Measurements from ENCODE around the gene SEMA6B. TPM values are rescaled to one million over a fixed set of nuclear protein-coding genes. Genes with fewer than 3 reads are reported as not detected.

SEMA6B gene
- total and polyA plus RNA-seq, 3 donors from 2014 or later: 3.5 to 5.0 (median 4.2) TPM

DNA sequence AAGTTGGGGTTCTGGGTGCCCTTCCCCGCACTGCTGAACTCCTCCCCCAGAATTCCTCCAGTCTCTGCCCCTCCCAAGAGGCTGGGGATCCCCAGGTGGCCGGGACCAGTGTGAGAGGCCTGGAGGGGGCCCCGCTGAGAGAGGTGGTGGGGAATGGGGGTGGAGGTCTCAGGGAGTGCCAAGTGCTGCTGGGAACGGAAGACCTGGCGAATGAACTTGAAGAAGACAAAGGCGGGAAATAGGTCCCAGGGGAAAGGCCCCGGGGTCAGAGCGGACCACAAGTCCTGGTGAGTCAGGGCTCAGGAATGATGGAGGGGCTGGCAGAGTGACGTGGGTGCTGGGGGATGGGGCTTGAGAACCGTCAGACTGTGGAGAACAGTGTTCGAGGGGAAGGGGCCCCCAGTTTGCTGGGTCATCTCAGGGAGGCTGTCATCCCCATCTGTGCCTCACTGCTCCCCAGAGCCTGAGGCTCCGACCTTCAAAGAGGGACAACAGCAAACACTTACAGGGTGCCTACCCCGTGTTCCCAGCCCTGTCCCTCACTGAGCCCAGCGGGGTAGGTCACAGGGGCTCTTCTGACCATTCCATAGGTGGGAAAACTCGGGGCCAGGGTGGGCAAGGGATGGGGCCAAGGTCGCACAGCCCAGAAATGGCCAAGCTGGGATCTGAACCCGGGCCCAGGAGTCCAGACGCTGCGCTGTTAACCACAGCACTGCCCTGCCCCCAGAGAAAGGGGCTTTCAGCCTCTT lies 16.0 kb upstream of the SEMA6B start:
- intact Hi-C loops (cut with DNase I; ENCODE audit: low total_unique reads): loop anchor here (5.0 kb wide), 1 partner anchor 62 kb away; the partner anchor contains the start of gene TNFAIP8L1
- Histone ChIP-seq H3K9me3 (no peaks in the 10 kb centered on the region), H3K27ac (peak overlapping the region; percentile 11 to 36), H3K4me1 (peaks cover 6% of the 10 kb centered on the region), H3K36me3 (ENCODE audit: low read depth, missing control alignments) (no peaks in the 10 kb centered on the region), H3K4me3 (no peak overlapping the region), H3K27me3 (no peaks in the 10 kb centered on the region)
- TF ChIP-seq POLR2A (IDR thresholded peaks at IDR 0.05): no peak
- TF ChIP-seq, protein P1, sequence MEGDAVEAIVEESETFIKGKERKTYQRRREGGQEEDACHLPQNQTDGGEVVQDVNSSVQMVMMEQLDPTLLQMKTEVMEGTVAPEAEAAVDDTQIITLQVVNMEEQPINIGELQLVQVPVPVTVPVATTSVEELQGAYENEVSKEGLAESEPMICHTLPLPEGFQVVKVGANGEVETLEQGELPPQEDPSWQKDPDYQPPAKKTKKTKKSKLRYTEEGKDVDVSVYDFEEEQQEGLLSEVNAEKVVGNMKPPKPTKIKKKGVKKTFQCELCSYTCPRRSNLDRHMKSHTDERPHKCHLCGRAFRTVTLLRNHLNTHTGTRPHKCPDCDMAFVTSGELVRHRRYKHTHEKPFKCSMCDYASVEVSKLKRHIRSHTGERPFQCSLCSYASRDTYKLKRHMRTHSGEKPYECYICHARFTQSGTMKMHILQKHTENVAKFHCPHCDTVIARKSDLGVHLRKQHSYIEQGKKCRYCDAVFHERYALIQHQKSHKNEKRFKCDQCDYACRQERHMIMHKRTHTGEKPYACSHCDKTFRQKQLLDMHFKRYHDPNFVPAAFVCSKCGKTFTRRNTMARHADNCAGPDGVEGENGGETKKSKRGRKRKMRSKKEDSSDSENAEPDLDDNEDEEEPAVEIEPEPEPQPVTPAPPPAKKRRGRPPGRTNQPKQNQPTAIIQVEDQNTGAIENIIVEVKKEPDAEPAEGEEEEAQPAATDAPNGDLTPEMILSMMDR (IDR thresholded peaks at IDR 0.05): no peak
- 43 to 50% methylated on average over 15 to 19 of the region's 19 CpGs for WGBS, 2 donors
- peak; percentile 35 for DNase-seq

DNA sequence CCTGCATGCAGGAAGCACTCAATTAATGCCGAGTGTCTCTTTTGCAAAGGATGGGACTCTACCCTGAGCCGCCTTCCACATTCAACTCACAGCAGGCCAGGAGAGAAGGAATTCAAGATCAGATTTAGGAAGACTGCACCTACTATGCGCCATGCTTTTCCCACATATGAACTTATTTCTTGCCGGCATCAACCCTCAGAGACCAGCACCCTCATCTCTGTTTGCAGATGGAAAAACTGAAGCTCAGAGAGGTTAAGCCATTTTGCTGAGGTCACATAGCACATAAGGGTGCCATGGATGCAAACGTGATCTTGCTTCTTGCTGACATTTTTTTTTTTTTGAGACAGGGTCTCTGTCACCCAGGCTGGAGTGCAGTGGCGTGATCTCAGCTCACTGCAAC lies 14.2 kb upstream of the SEMA6B start:
- TF ChIP-seq, protein P1 (IDR thresholded peaks at IDR 0.05): no peak
- TF ChIP-seq POLR2A (IDR thresholded peaks at IDR 0.05): no peak
- Histone ChIP-seq H3K9me3 (no peaks in the 10 kb centered on the region), H3K36me3 (ENCODE audit: low read depth, missing control alignments) (no peaks in the 10 kb centered on the region), H3K27ac (no peak overlapping the region), H3K27me3 (no peaks in the 10 kb centered on the region), H3K4me1 (peaks cover 6% of the 10 kb centered on the region), H3K4me3 (no peak overlapping the region)
- intact Hi-C loops (cut with DNase I; ENCODE audit: low total_unique reads): no loop called here
- no peak for DNase-seq
- 86 to 87% methylated on average over 6 of the region's 6 CpGs for WGBS, 2 donors

DNA sequence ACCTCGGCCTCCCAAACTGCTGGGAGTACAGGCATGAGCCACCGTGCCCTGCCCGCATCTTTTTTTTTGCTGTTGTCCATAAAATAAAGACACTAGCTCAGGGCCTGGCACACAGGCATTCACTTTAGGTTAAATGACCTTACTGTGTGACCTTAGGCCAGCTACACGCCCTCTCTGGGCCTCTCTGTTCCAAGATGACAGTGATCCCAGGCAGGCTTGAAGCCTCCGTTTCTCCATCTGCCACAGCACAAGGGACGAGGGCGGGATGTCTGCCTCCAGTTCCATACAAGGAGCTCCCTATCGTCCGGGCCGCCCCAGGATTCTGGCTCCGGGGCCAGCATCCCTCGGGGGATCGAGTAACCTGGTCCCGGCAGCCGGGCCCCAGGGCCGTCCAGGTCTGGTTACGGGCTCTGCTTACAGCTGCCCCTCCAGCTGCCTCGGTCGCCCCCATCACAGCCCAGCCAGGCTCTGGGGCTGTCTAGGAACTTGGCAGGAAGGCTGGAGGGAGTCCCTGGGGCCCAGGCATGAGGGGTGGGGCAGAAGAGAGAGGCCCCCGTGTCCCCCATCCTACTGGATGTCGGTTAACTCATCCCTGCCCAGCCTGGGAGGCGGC lies 11.9 kb upstream of the SEMA6B start:
- no peaks in the 10 kb centered on the region for H3K36me3 ChIP-seq (ENCODE audit: low read depth, missing control alignments)
- no peak overlapping the region for H3K4me3 ChIP-seq
- H3K9me3 ChIP-seq: no peaks in the 10 kb centered on the region
- WGBS, 2 donors: 48 to 63% methylated on average over 10 to 21 of the region's 22 CpGs
- H3K27me3 ChIP-seq: no peaks in the 10 kb centered on the region
- no peak overlapping the region for H3K27ac ChIP-seq
- H3K4me1 ChIP-seq: peaks cover 6% of the 10 kb centered on the region
- TF ChIP-seq, protein P1 (IDR thresholded peaks at IDR 0.05): no peak
- no peak for TF ChIP-seq POLR2A (IDR thresholded peaks at IDR 0.05)
- intact Hi-C loops (cut with DNase I; ENCODE audit: low total_unique reads): no loop called here
- DNase-seq: no peak

DNA sequence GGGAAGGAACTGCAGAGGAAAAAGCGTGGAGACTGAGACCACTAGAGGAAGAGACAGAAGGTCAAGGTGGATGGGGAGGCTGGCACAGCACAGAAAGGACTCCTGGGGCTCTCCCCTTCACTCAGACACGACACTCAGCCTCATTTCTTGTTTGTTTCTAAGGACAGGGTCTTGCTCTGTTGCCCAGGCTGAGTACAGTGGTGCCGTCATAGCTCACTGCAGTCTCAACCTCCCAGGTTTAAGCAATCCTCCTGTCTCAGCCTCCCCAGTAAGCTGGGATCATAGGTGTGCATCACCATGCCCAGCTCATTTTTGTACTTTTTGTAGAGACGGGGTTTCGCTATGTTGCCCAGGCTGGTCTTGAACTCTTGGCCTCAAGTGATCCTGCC lies 11.4 kb upstream of the SEMA6B start:
- intact Hi-C loops (cut with DNase I; ENCODE audit: low total_unique reads): no loop called here
- TF ChIP-seq, protein P1 (IDR thresholded peaks at IDR 0.05): no peak
- H3K4me3 ChIP-seq: no peak overlapping the region
- H3K4me1 ChIP-seq: peaks cover 6% of the 10 kb centered on the region
- no peaks in the 10 kb centered on the region for H3K27me3 ChIP-seq
- H3K27ac ChIP-seq: no peak overlapping the region
- WGBS, 2 donors: 80 to 86% methylated on average over 5 of the region's 5 CpGs
- no peaks in the 10 kb centered on the region for H3K36me3 ChIP-seq (ENCODE audit: low read depth, missing control alignments)
- no peaks in the 10 kb centered on the region for H3K9me3 ChIP-seq
- no peak for DNase-seq
